Measurements from ENCODE around the gene GRID1. TPM values are rescaled to one million over a fixed set of nuclear protein-coding genes. Genes with fewer than 3 reads are reported as not detected.
"Not testable (repeated sequence)": the region's sequence is repeated elsewhere in the genome, so short reads cannot be mapped to it uniquely, and the experiment has no call there.

GRID1 gene
- total and polyA plus RNA-seq, 8 donors = 0.31 to 8.5 (median 1.0) TPM; not detected in 1

DNA sequence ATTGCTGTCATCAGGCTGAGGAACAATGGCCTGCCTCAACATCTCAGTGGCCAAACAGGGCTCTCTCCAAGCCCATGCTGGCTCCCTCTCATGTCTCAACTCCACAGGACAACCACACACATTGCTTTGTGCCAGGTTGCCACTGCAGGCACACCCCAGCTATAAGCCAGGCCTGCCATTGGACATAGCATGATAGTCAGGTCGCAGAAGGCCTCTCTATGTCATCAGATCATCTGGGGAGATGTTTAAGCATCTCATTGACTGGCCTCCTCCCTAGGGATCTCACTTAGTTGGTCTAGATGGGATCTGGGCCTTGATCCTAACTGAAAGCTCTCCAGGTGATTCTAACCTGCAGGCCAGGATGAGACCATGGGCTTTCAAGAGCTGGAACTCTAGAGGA is 257.2 kb downstream of the GRID1 start:
- intact Hi-C loops (cut with DNase I; ENCODE audit: low total_unique reads) = no loop called here
- Histone ChIP-seq H3K36me3 (no peaks in the 10 kb centered on the region), H3K27ac (no peak overlapping the region), H3K27me3 (no peaks in the 10 kb centered on the region), H3K4me3 (no peak overlapping the region), H3K4me1 (no peaks in the 10 kb centered on the region), H3K9me3 (no peaks in the 10 kb centered on the region)
- WGBS, 5 donors = 43 to 92% (median 82%) methylated on average over 1 of the region's 1 CpG
- no peak for DNase-seq
- TF ChIP-seq, protein P1, sequence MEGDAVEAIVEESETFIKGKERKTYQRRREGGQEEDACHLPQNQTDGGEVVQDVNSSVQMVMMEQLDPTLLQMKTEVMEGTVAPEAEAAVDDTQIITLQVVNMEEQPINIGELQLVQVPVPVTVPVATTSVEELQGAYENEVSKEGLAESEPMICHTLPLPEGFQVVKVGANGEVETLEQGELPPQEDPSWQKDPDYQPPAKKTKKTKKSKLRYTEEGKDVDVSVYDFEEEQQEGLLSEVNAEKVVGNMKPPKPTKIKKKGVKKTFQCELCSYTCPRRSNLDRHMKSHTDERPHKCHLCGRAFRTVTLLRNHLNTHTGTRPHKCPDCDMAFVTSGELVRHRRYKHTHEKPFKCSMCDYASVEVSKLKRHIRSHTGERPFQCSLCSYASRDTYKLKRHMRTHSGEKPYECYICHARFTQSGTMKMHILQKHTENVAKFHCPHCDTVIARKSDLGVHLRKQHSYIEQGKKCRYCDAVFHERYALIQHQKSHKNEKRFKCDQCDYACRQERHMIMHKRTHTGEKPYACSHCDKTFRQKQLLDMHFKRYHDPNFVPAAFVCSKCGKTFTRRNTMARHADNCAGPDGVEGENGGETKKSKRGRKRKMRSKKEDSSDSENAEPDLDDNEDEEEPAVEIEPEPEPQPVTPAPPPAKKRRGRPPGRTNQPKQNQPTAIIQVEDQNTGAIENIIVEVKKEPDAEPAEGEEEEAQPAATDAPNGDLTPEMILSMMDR (IDR thresholded peaks at IDR 0.05) = no peak
- TF ChIP-seq POLR2A (IDR thresholded peaks at IDR 0.05) (no peak), EP300 (IDR thresholded peaks at IDR 0.05) (no peak), POLR2AphosphoS5 (IDR thresholded peaks at IDR 0.05) (no peak)

DNA sequence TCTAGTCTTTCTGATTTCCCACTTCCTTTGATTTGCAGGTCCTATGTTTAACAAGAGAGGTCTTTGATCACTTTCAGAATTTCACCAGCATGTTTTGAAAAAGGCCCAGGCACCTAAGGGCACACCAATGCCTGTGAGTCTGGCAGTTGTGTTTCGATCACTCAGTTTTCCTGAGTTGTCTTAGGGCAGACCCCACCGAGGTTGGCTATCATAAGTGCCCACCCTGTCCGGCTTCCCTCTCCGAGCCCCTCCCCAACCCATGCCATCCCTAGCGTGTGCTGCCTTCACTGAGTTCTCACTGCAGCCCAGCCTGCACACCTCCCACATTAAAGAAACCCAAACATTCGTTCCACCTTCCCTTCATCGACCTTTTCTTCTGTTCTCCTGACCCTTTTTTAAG is 257.9 kb downstream of the GRID1 start:
- no peaks in the 10 kb centered on the region for H3K4me1 ChIP-seq
- H3K36me3 ChIP-seq = no peaks in the 10 kb centered on the region
- H3K4me3 ChIP-seq = no peak overlapping the region
- H3K27me3 ChIP-seq = no peaks in the 10 kb centered on the region
- intact Hi-C loops (cut with DNase I; ENCODE audit: low total_unique reads) = no loop called here
- TF ChIP-seq POLR2AphosphoS5 (IDR thresholded peaks at IDR 0.05) (no peak), EP300 (IDR thresholded peaks at IDR 0.05) (no peak), POLR2A (IDR thresholded peaks at IDR 0.05) (no peak)
- TF ChIP-seq, protein P1 (IDR thresholded peaks at IDR 0.05) = no peak
- WGBS, 5 donors = 35 to 59% (median 44%) methylated on average over 7 of the region's 7 CpGs
- H3K27ac ChIP-seq = no peak overlapping the region
- H3K9me3 ChIP-seq = no peaks in the 10 kb centered on the region
- DNase-seq = no peak

DNA sequence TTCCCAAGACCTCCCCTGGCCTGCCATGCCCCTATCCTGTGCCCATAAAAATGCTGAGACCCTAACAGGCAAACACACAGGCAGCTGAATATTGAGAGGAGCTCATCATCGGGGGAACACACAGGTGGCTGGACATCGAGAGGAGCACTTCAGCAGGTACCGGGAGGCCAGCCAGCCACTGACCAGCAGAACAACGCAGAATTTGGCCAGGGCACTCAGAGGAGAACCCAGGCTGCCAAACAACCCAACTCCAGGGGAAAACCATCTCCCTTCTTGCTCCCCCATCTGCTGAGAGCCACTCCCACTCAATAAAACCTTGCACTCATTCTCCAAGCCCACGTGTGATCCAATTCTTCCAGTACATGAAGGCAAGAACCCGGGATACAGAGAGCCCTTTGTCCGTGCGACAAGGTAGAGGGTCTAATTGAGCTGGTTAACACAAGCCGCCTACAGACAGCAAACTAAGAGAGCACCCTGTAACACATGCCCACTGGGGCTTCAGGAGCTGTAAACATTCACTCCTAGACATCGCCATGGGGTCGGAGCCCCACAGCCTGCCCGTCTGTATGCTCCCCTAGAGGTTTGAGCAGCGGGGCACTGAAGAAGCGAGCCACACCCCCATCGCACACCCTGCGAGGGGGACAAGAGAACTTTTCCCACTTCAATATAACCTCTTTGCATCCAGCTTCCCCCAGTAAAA is 258.8 kb downstream of the GRID1 start:
- H3K27me3 ChIP-seq; intact Hi-C loops (cut with DNase I; ENCODE audit: low total_unique reads); H3K4me1 ChIP-seq; H3K27ac ChIP-seq; H3K4me3 ChIP-seq; H3K9me3 ChIP-seq; DNase-seq; H3K36me3 ChIP-seq: not testable (repeated sequence)
- WGBS, 5 donors = 69 to 78% (median 72%) methylated on average over 16 of the region's 16 CpGs

DNA sequence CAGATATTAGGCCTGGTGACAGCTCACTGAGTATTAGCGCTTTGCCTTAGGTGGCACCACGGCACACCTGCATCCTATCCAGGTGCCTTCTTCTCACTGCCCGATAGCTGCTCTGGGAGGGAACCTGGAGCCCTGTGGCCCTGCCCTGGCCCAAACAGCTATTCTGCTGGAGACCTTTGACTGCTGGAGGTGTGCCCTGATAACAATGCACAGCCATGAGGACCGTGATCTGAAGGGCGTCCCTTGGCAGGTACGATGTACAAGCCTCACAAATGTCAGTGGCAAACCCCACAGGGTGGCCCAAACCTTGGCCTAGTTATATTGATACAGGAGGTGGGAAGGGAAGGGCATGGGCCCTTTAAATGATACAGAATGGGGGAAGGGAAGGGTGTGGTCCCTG is 259.5 kb downstream of the GRID1 start:
- no peaks in the 10 kb centered on the region for H3K36me3 ChIP-seq
- no peak for DNase-seq
- intact Hi-C loops (cut with DNase I; ENCODE audit: low total_unique reads) = no loop called here

GRCh38 chr10:86106616-86107015 is 260.0 kb downstream of the GRID1 start:
- WGBS, 5 donors = 87 to 95% (median 94%) methylated on average over 8 of the region's 8 CpGs
- TF ChIP-seq POLR2A (IDR thresholded peaks at IDR 0.05) (no peak), POLR2AphosphoS5 (IDR thresholded peaks at IDR 0.05) (no peak)
- Histone ChIP-seq H3K36me3 (no peaks in the 10 kb centered on the region), H3K4me3 (no peak overlapping the region), H3K9me3 (no peaks in the 10 kb centered on the region), H3K27me3 (no peaks in the 10 kb centered on the region), H3K4me1 (no peaks in the 10 kb centered on the region), H3K27ac (no peak overlapping the region)
- intact Hi-C loops (cut with DNase I; ENCODE audit: low total_unique reads) = no loop called here
- DNase-seq = no peak

More for the DNA sequence above, 259.5 kb downstream of the GRID1 start:
- 53 to 87% (median 60%) methylated on average over 4 to 6 of the region's 6 CpGs for WGBS, 5 donors
- H3K9me3 ChIP-seq = no peaks in the 10 kb centered on the region
- H3K27me3 ChIP-seq = no peaks in the 10 kb centered on the region
- TF ChIP-seq EP300 (IDR thresholded peaks at IDR 0.05) = no peak
- no peak for TF ChIP-seq POLR2AphosphoS5 (IDR thresholded peaks at IDR 0.05)
- TF ChIP-seq POLR2A (IDR thresholded peaks at IDR 0.05) = no peak
- TF ChIP-seq, protein P1 (IDR thresholded peaks at IDR 0.05) = no peak
- H3K4me3 ChIP-seq = no peak overlapping the region
- no peak overlapping the region for H3K27ac ChIP-seq
- no peaks in the 10 kb centered on the region for H3K4me1 ChIP-seq
